Suprapubic skin (tissue), 3 donors: ENCODE measurements around the gene RAB8A.

Source experiments
- CTCF ChIP-seq, 2 donors: fragments of 200-600 bp in 1 of 2; fragments of 450-650 bp in 1 of 2; sonication (generic) in 1 of 2; IDR thresholded peaks; one replicate each; pipeline ENCODE4 v1.5.1; 2016 to 2019; ENCODE audit warnings: antibody characterized with exemption in 2 of 2, mild to moderate bottlenecking in 1 of 2, moderate library complexity in 1 of 2
- EP300 ChIP-seq: sonication (generic); formaldehyde crosslinking; IDR thresholded peaks from one replicate; pipeline ENCODE4 v1.6.1; 2017; ENCODE audit warnings: antibody characterized with exemption
- POLR2A ChIP-seq, 2 donors: fragments of 450-650 bp; IDR thresholded peaks; one replicate each; pipeline ENCODE4 v1.6.1; 2017; ENCODE audit warnings: antibody characterized with exemption in 2 of 2, mild to moderate bottlenecking in 2 of 2, moderate library complexity in 2 of 2

DNA sequence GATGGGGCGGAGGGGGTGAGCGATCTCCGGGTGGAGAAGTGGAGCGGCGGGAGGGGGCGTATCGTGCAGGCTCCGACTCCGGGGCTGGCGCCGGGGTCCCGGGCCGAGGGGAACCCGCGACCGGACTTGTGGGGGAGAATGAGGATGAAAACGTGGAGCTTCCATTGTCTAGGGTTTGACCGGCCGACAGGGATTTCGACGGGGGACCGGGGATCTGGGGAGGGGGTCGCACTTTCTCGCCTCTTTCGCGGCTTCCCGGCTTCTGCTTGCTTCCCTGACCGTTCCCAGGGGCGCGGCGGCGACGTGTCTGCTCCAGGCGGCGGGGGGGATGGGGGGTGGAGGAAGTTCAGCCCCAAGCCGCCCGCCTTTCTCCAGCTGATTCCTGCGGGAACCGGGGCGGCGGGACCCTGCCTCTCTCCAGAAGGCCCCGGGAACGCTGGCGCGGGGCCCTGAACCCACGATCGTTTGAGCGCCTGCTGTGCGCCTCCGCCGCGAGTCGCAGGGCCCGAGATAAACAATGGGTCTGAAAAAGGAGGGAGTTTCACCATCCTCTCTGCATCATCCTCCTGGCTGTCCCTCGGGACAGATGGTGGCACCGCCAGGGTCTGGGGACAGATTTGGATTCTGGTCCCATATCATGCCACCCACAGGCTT, 34.6 kb upstream of the RAB8A start:
- TF ChIP-seq POLR2A (IDR thresholded peaks at IDR 0.05), result no peak
- TF ChIP-seq CTCF (IDR thresholded peaks at IDR 0.05), result no peak
- TF ChIP-seq EP300, result no peak
